ENCODE data around the gene SUN2.

DNA sequence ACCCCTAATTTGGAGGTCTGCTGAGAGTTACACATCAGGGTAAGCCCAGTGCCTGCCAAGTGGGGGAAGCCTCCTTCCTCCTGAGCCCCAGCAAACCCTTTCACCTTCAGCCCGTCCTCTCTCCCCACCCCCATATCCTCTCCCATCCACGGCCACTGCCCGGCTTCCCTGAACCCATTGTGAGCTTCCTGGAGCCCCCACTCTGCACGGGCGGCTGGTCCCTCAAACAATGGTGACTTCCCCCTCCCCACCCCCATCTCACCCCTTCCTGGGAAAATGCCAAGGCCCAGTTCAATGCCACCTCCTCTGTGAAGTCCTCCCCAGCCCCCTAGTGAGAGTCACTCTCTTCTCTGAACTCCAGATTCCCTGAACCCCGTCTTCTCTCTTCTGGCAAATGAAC is 20.3 kb upstream of the SUN2 start:
- TF ChIP-seq, protein P1, sequence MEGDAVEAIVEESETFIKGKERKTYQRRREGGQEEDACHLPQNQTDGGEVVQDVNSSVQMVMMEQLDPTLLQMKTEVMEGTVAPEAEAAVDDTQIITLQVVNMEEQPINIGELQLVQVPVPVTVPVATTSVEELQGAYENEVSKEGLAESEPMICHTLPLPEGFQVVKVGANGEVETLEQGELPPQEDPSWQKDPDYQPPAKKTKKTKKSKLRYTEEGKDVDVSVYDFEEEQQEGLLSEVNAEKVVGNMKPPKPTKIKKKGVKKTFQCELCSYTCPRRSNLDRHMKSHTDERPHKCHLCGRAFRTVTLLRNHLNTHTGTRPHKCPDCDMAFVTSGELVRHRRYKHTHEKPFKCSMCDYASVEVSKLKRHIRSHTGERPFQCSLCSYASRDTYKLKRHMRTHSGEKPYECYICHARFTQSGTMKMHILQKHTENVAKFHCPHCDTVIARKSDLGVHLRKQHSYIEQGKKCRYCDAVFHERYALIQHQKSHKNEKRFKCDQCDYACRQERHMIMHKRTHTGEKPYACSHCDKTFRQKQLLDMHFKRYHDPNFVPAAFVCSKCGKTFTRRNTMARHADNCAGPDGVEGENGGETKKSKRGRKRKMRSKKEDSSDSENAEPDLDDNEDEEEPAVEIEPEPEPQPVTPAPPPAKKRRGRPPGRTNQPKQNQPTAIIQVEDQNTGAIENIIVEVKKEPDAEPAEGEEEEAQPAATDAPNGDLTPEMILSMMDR (conservative IDR thresholded peaks at IDR 0.05; ENCODE audit: low read depth, low read length) = no peak
- TF ChIP-seq CEBPB (IDR thresholded peaks at IDR 0.05; ENCODE audit: low read depth, low read length) = no peak
- TF ChIP-seq POLR2A (IDR thresholded peaks at IDR 0.05; ENCODE audit: low read depth, low read length) = no peak
- TF ChIP-seq RCOR1 (IDR thresholded peaks at IDR 0.05; ENCODE audit: insufficient replicate concordance, low read length) = no peak
- no peak for TF ChIP-seq MAFK (IDR thresholded peaks at IDR 0.05; ENCODE audit: low read depth, low read length)
- TF ChIP-seq SMC3 (IDR thresholded peaks at IDR 0.05; ENCODE audit: low read depth, low read length) = no peak
- no peak for TF ChIP-seq MAZ (IDR thresholded peaks at IDR 0.05; ENCODE audit: borderline replicate concordance, low read depth, low read length)
- TF ChIP-seq RAD21 (IDR thresholded peaks at IDR 0.05; ENCODE audit: low read length) = no peak
- TF ChIP-seq BHLHE40 (IDR thresholded peaks at IDR 0.05; ENCODE audit: low read depth, low read length) = no peak
- no peak for TF ChIP-seq FOS (IDR thresholded peaks at IDR 0.05; ENCODE audit: low read depth, low read length)
- TF ChIP-seq, protein P2, sequence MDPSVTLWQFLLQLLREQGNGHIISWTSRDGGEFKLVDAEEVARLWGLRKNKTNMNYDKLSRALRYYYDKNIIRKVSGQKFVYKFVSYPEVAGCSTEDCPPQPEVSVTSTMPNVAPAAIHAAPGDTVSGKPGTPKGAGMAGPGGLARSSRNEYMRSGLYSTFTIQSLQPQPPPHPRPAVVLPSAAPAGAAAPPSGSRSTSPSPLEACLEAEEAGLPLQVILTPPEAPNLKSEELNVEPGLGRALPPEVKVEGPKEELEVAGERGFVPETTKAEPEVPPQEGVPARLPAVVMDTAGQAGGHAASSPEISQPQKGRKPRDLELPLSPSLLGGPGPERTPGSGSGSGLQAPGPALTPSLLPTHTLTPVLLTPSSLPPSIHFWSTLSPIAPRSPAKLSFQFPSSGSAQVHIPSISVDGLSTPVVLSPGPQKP (IDR thresholded peaks at IDR 0.05; ENCODE audit: borderline replicate concordance, low read depth, low read length) = no peak
- no peak for TF ChIP-seq RFX5 (IDR thresholded peaks at IDR 0.05; ENCODE audit: low read depth, low read length)
